B cell (primary cell): Measurements from ENCODE around the gene PLEKHN1.

ENCODE experiments used
- CTCF ChIP-seq: fragments of 200-600 bp; IDR thresholded peaks from one replicate; pipeline ENCODE4 v1.8.0; 2022; ENCODE audit warnings: antibody characterized with exemption, mild to moderate bottlenecking
- EZH2 ChIP-seq: IDR thresholded peaks from 2 replicates; pipeline ENCODE4 v1.6.1; 2012; ENCODE audit warnings: borderline replicate concordance, low read depth, mild to moderate bottlenecking, moderate library complexity, low read length; ENCODE audit not compliant: insufficient read depth, poor library complexity, severe bottlenecking

- TF ChIP-seq CTCF (no peak), EZH2 (no peak)
Observed at GRCh38 chr1:962381-963300, 3.6 kb upstream of the PLEKHN1 start.
